ENCODE measurements around the gene CD14.

DNA sequence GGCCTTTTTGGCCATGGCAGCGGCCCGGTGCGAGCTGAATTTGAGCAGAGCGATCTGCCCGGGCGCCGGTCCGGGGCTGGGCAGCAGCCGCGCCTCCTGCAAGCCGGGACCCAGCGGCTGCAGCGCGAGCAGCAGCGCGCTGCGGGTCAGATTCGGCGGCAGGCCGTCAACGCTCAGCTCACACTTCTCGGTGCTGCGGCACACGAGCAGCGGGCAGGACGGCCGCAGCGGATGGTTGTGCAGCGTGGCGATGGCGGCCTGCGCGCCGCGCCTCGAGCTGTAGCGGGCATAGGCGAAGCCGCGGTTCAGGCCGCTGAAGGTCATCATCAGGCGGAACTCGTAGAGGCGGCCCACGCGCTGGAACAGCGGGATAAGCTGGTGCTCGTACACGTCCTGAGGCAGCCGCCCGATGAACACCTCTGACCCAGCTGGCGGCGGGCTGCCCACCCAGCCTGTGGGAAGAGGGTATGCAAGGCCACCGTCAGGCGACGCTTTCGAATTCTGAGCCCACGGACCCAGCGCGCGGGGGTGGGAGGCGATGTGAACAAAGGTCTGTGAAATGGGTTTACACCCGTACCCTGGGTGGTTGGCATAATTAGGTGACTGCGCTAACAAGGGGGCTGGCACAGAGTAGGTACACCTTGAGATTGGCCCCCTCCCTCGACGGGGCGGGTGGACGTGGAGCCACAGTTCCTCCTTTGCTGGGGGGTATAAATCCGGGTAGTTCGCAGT is 39.6 kb upstream of the CD14 start:
- no peak for TF ChIP-seq POLR2AphosphoS5 (IDR thresholded peaks at IDR 0.05; ENCODE audit: insufficient read depth, low read depth, low read length)
- TF ChIP-seq, protein P1, sequence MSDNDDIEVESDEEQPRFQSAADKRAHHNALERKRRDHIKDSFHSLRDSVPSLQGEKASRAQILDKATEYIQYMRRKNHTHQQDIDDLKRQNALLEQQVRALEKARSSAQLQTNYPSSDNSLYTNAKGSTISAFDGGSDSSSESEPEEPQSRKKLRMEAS (IDR thresholded peaks at IDR 0.05; ENCODE audit: insufficient read depth, insufficient read length), result no peak
- TF ChIP-seq, protein P2, sequence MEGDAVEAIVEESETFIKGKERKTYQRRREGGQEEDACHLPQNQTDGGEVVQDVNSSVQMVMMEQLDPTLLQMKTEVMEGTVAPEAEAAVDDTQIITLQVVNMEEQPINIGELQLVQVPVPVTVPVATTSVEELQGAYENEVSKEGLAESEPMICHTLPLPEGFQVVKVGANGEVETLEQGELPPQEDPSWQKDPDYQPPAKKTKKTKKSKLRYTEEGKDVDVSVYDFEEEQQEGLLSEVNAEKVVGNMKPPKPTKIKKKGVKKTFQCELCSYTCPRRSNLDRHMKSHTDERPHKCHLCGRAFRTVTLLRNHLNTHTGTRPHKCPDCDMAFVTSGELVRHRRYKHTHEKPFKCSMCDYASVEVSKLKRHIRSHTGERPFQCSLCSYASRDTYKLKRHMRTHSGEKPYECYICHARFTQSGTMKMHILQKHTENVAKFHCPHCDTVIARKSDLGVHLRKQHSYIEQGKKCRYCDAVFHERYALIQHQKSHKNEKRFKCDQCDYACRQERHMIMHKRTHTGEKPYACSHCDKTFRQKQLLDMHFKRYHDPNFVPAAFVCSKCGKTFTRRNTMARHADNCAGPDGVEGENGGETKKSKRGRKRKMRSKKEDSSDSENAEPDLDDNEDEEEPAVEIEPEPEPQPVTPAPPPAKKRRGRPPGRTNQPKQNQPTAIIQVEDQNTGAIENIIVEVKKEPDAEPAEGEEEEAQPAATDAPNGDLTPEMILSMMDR (IDR thresholded peaks at IDR 0.05; ENCODE audit: extremely low read depth in 1 of 2, insufficient read depth in 1 of 2, low read depth in 1 of 2, low read length in 2 of 2), result no peak
- TF ChIP-seq POLR2A (IDR thresholded peaks at IDR 0.05; ENCODE audit: low read depth, low read length), result no peak
- TF ChIP-seq EZH2 (IDR thresholded peaks at IDR 0.05; ENCODE audit: borderline replicate concordance, low read depth, low read length, severe bottlenecking), result no peak
- no peak for TF ChIP-seq JUN (IDR thresholded peaks at IDR 0.05; ENCODE audit: borderline replicate concordance, insufficient read depth, insufficient read length, low read depth)
- no peak for TF ChIP-seq MYC (IDR thresholded peaks at IDR 0.05; ENCODE audit: low read depth, low read length)

Measured in endothelial cell of umbilical vein (primary cell).